Effector memory CD4-positive, alpha-beta T cell (primary cell): Measurements from ENCODE around the gene HTR1D.
"Not testable (repeated sequence)": the region's sequence is repeated elsewhere in the genome, so short reads cannot be mapped to it uniquely, and the experiment has no call there.

Experiments
- DNase-seq, 3 donors: peaks; one replicate each; pipeline ENCODE4 v3.0.0-alpha.2; 2020
- H3K27ac ChIP-seq: 2 replicates; pipeline ENCODE4 v1.7.0; 2013; ENCODE audit warnings: mild to moderate bottlenecking, low read length, moderate library complexity; ENCODE audit not compliant: insufficient read depth, poor library complexity, severe bottlenecking
- H3K27me3 ChIP-seq: replicated peaks from 2 replicates; pipeline ENCODE4 v1.7.0; 2013; ENCODE audit warnings: mild to moderate bottlenecking, low read length; ENCODE audit not compliant: insufficient read depth, control insufficient read depth, poor library complexity, severe bottlenecking
- H3K36me3 ChIP-seq: 2 replicates; pipeline ENCODE4 v1.7.0; 2013; ENCODE audit warnings: mild to moderate bottlenecking, low read length, moderate library complexity; ENCODE audit not compliant: control insufficient read depth, insufficient read depth
- H3K4me1 ChIP-seq: 2 replicates; pipeline ENCODE4 v1.7.0; 2013; ENCODE audit warnings: low read length, mild to moderate bottlenecking; ENCODE audit not compliant: control insufficient read depth, insufficient read depth, poor library complexity, severe bottlenecking
- H3K4me3 ChIP-seq: 2 replicates; pipeline ENCODE4 v1.7.0; 2013; ENCODE audit warnings: low read length, low read depth, mild to moderate bottlenecking; ENCODE audit not compliant: insufficient read depth, poor library complexity, severe bottlenecking
- H3K9me3 ChIP-seq: 2 replicates; pipeline ENCODE4 v1.7.0; 2013; ENCODE audit warnings: mild to moderate bottlenecking, low read length, moderate library complexity; ENCODE audit not compliant: control insufficient read depth
- total RNA-seq, 3 donors: gene quantifications; one replicate each; lab custom pipeline; 2026; lab: John Stamatoyannopoulos, UW

The HTR1D gene
- total RNA-seq, result 0 reads per million in 3 donors

- H3K27me3 ChIP-seq, result peaks cover 24% of the 10 kb centered on the region
- H3K36me3 ChIP-seq, result no peaks in the 10 kb centered on the region
- H3K27ac ChIP-seq, result no peak within 1 kb of the TSS
- H3K9me3 ChIP-seq, result no peaks in the 10 kb centered on the region
- no peak for DNase-seq
- peak within 1 kb of the TSS; percentile 42 for H3K4me3 ChIP-seq
- H3K4me1 ChIP-seq, result peaks cover 13% of the 10 kb centered on the region
These were observed at the start of gene HTR1D for GRCh38 chr1:23217421-23218115. Gene HTR1D (minus strand): TSS chr1:23217502. CDS start chr1:23194219, 23,283 bp downstream.

- Histone ChIP-seq H3K27me3 (no peaks in the 10 kb centered on the region), H3K27ac (no peak overlapping the region), H3K36me3 (no peaks in the 10 kb centered on the region), H3K9me3 (no peaks in the 10 kb centered on the region), H3K4me1 (no peaks in the 10 kb centered on the region), H3K4me3 (no peak overlapping the region)
- no peak for DNase-seq
These were observed 46.1 kb upstream of the HTR1D start for GRCh38 chr1:23263380-23263887.

GRCh38 chr1:23258082-23258481 lies 40.8 kb upstream of the HTR1D start:
- H3K9me3 ChIP-seq, H3K36me3 ChIP-seq, H3K4me1 ChIP-seq, H3K27me3 ChIP-seq, DNase-seq, H3K27ac ChIP-seq, H3K4me3 ChIP-seq: not testable (repeated sequence)

- not testable (repeated sequence) for DNase-seq, H3K36me3 ChIP-seq, H3K4me3 ChIP-seq, H3K9me3 ChIP-seq, H3K4me1 ChIP-seq, H3K27me3 ChIP-seq, H3K27ac ChIP-seq
These were observed 40.1 kb upstream of the HTR1D start for GRCh38 chr1:23257371-23257770.

- Histone ChIP-seq H3K27ac (no peak overlapping the region), H3K36me3 (no peaks in the 10 kb centered on the region), H3K4me3 (no peak overlapping the region), H3K4me1 (no peaks in the 10 kb centered on the region), H3K9me3 (no peaks in the 10 kb centered on the region), H3K27me3 (no peaks in the 10 kb centered on the region)
- DNase-seq, result no peak
These were observed 37.3 kb upstream of the HTR1D start for GRCh38 chr1:23254584-23254983.

- H3K4me1 ChIP-seq, result no peaks in the 10 kb centered on the region
- H3K27ac ChIP-seq, result no peak overlapping the region
- H3K27me3 ChIP-seq, result no peaks in the 10 kb centered on the region
- DNase-seq, result no peak
- H3K9me3 ChIP-seq, result no peaks in the 10 kb centered on the region
- H3K4me3 ChIP-seq, result no peak overlapping the region
- no peaks in the 10 kb centered on the region for H3K36me3 ChIP-seq
These were observed 34.5 kb upstream of the HTR1D start for GRCh38 chr1:23251812-23252211.

GRCh38 chr1:23249787-23250454 lies 32.6 kb upstream of the HTR1D start:
- H3K4me3 ChIP-seq, result no peak overlapping the region
- DNase-seq, result no peak
- H3K27me3 ChIP-seq, result no peaks in the 10 kb centered on the region
- H3K4me1 ChIP-seq, result no peaks in the 10 kb centered on the region
- no peak overlapping the region for H3K27ac ChIP-seq
- no peaks in the 10 kb centered on the region for H3K9me3 ChIP-seq
- no peaks in the 10 kb centered on the region for H3K36me3 ChIP-seq

GRCh38 chr1:23247276-23247675 lies 30.0 kb upstream of the HTR1D start:
- Histone ChIP-seq H3K27me3 (no peaks in the 10 kb centered on the region), H3K27ac (no peak overlapping the region), H3K36me3 (no peaks in the 10 kb centered on the region), H3K4me1 (no peaks in the 10 kb centered on the region), H3K9me3 (no peaks in the 10 kb centered on the region), H3K4me3 (no peak overlapping the region)
- no peak for DNase-seq

GRCh38 chr1:23246274-23246673 lies 29.0 kb upstream of the HTR1D start:
- H3K9me3 ChIP-seq, result no peaks in the 10 kb centered on the region
- no peak for DNase-seq
- H3K4me3 ChIP-seq, result no peak overlapping the region
- H3K27ac ChIP-seq, result no peak overlapping the region
- H3K36me3 ChIP-seq, result no peaks in the 10 kb centered on the region
- H3K4me1 ChIP-seq, result no peaks in the 10 kb centered on the region
- H3K27me3 ChIP-seq, result no peaks in the 10 kb centered on the region

- H3K4me3 ChIP-seq, result no peak overlapping the region
- H3K27me3 ChIP-seq, result no peaks in the 10 kb centered on the region
- DNase-seq, result no peak
- no peaks in the 10 kb centered on the region for H3K9me3 ChIP-seq
- no peaks in the 10 kb centered on the region for H3K36me3 ChIP-seq
- no peak overlapping the region for H3K27ac ChIP-seq
- H3K4me1 ChIP-seq, result no peaks in the 10 kb centered on the region
These were observed 27.0 kb upstream of the HTR1D start for GRCh38 chr1:23244256-23244761.
